Endothelial cell of umbilical vein (primary cell): Measurements from ENCODE around the gene PROKR2. TPM values are rescaled to one million over a fixed set of nuclear protein-coding genes. Genes with fewer than 3 reads are reported as not detected.

Source experiments
- BruUV-seq: library from RNA; stranded (reverse); fragments of 400-500 nt; replicated peaks from 2 replicates; lab custom pipeline; 2021; lab: Mats Ljungman, UMichigan
- CTCF ChIA-PET: fragments of 300-600, 350-600 bp; sonication (Branson Sonifier 250); formaldehyde crosslinking; loops from one replicate; lab custom pipeline; 2021; ENCODE audit warnings: antibody characterized with exemption, inconsistent platforms; lab: Charles Lee
- POLR2A ChIA-PET: fragments of 300-600, 350-600 bp; sonication (Branson Sonifier 250); formaldehyde crosslinking; loops from one replicate; lab custom pipeline; 2021; ENCODE audit warnings: antibody characterized with exemption, inconsistent platforms; lab: Charles Lee
- DNase-seq: peaks from one replicate; pipeline ENCODE4 v3.0.0-alpha.2; 2011; ENCODE audit warnings: low read depth, low spot score
- FAIRE-seq: peaks from 2 replicates; lab custom pipeline; 2011; peaks lifted over from hg19 to GRCh38; lab: Jason Lieb, UNC
- H2AFZ ChIP-seq: 2 replicates; pipeline ENCODE4 v1.6.0; 2012; ENCODE audit warnings: low read depth, low read length, control low read depth, inconsistent platforms
- H3K27ac ChIP-seq: 2 replicates; pipeline ENCODE4 v1.5.1; 2011; ENCODE audit warnings: low read depth, mild to moderate bottlenecking, control low read depth, low read length, moderate library complexity; ENCODE audit not compliant: insufficient read depth
- H3K27me3 ChIP-seq, 2 experiments: 2 replicates each; pipeline versions ENCODE4 v1.6.0 to v1.6.1; 2011; ENCODE audit warnings: low read length in 2 of 2, mixed read lengths in 1 of 2; ENCODE audit not compliant: control insufficient read depth in 2 of 2, insufficient read depth in 2 of 2
- H3K36me3 ChIP-seq, 2 experiments: 2 replicates in 1 of 2; 3 replicates in 1 of 2; pipeline ENCODE4 v1.5.1; 2011; ENCODE audit warnings: low read length in 2 of 2, mild to moderate bottlenecking in 1 of 2, moderate library complexity in 1 of 2; ENCODE audit not compliant: control insufficient read depth in 2 of 2, insufficient read depth in 2 of 2; ENCODE audit errors: extremely low read depth in 1 of 2
- H3K4me1 ChIP-seq: 3 replicates; pipeline ENCODE4 v1.5.1; 2011; ENCODE audit warnings: mild to moderate bottlenecking, low read length; ENCODE audit not compliant: control insufficient read depth, insufficient read depth; ENCODE audit errors: extremely low read depth
- H3K4me2 ChIP-seq: 2 replicates; pipeline ENCODE4 v1.6.1; 2011; ENCODE audit warnings: low read length, control low read depth, mixed read lengths; ENCODE audit not compliant: insufficient read depth
- H3K4me3 ChIP-seq, 3 experiments: fragments of 200-600 bp in 1 of 3; sonication (generic), shearing (Covaris generic) in 1 of 3; replicated peaks in 1 of 3; 2 replicates each; pipeline ENCODE4 v1.5.1; 2011 to 2016; ENCODE audit warnings: control low read depth in 3 of 3, low read length in 3 of 3, mild to moderate bottlenecking in 2 of 3, inconsistent platforms in 1 of 3, low read depth in 1 of 3, moderate library complexity in 1 of 3; ENCODE audit not compliant: insufficient read depth in 1 of 3
- H3K79me2 ChIP-seq: 2 replicates; pipeline ENCODE4 v1.6.0; 2012; ENCODE audit warnings: low read length, inconsistent platforms; ENCODE audit not compliant: control insufficient read depth, insufficient read depth
- H3K9ac ChIP-seq: replicated peaks from 2 replicates; pipeline ENCODE3; 2011; ENCODE audit warnings: low read length, control low read depth; ENCODE audit not compliant: insufficient read depth; ENCODE audit errors: extremely low read depth
- H3K9me1 ChIP-seq: replicated peaks from 3 replicates; pipeline ENCODE4 v1.6.0; 2011; ENCODE audit warnings: mild to moderate bottlenecking, low read length; ENCODE audit not compliant: control insufficient read depth, insufficient read depth; ENCODE audit errors: extremely low read depth
- H3K9me3 ChIP-seq: replicated peaks from 2 replicates; pipeline ENCODE4 v1.5.1; 2012; ENCODE audit warnings: low read length, inconsistent platforms; ENCODE audit not compliant: control insufficient read depth, insufficient read depth
- H4K20me1 ChIP-seq: replicated peaks from 2 replicates; pipeline ENCODE3; 2011; ENCODE audit warnings: mild to moderate bottlenecking, low read length; ENCODE audit not compliant: control insufficient read depth, insufficient read depth; ENCODE audit errors: extremely low read depth
- EZH2 ChIP-seq: IDR thresholded peaks from 2 replicates; pipeline ENCODE4 v1.6.1; 2012; ENCODE audit warnings: borderline replicate concordance, low read depth, mild to moderate bottlenecking, moderate library complexity, low read length, inconsistent platforms; ENCODE audit not compliant: severe bottlenecking
- FOS ChIP-seq: IDR thresholded peaks from 2 replicates; pipeline ENCODE4 v1.6.1; 2011; ENCODE audit warnings: mild to moderate bottlenecking, low read length, moderate library complexity, borderline replicate concordance; ENCODE audit not compliant: insufficient read depth
- GATA2 ChIP-seq: IDR thresholded peaks from 2 replicates; pipeline ENCODE4 v1.7.0; 2011; ENCODE audit warnings: low read depth, mild to moderate bottlenecking, moderate library complexity, mixed read lengths, low read length; ENCODE audit not compliant: insufficient read length, insufficient read depth
- JUN ChIP-seq: IDR thresholded peaks from 2 replicates; pipeline ENCODE4 v1.6.1; 2011; ENCODE audit warnings: borderline replicate concordance, low read depth; ENCODE audit not compliant: insufficient read length, insufficient read depth
- MYC ChIP-seq: IDR thresholded peaks from one replicate; pipeline ENCODE4 v1.6.1; 2011; ENCODE audit warnings: mild to moderate bottlenecking, low read depth, low read length
- POLR2A ChIP-seq: IDR thresholded peaks from 2 replicates; pipeline ENCODE4 v1.6.1; 2012; ENCODE audit warnings: low read depth, mild to moderate bottlenecking, control low read depth, low read length
- POLR2AphosphoS5 ChIP-seq: IDR thresholded peaks from 2 replicates; pipeline ENCODE4 v1.6.1; 2012; ENCODE audit warnings: low read depth, mild to moderate bottlenecking, control low read depth, low read length, moderate library complexity; ENCODE audit not compliant: insufficient read depth
- dilution Hi-C: fragments of 300-500 bp; cut with MboI; formaldehyde crosslinking; loops from one replicate; pipeline ENCODE4 v1.15.0; 2019; ENCODE audit warnings: low sequenced_read_pairs; ENCODE audit not compliant: extremely low pct_ligation_motif_present
- intact Hi-C: fragments of 100-400 bp; cut with micrococcal nuclease; formaldehyde crosslinking; loops from one replicate; pipeline ENCODE4 v1.10.0; 2022
- polyA plus RNA-seq, 4 experiments: library from polyadenylated mRNA; depleted of rRNA in 3 of 4; stranded (reverse) in 3 of 4; unstranded in 1 of 4; fragments of >200 nt; gene quantifications; 2 replicates each; pipeline versions ENCODE4 v1.2.1 to v1.2.3, GENCODE V29; 2011 to 2012; ENCODE audit warnings: missing spikeins in 1 of 4
- total RNA-seq: library from RNA; stranded (reverse); gene quantifications from 2 replicates; pipeline ENCODE4 v1.2.3, GENCODE V29; 2021
- TF ChIP-seq, protein P1 (sequence below): IDR thresholded peaks from 2 replicates; pipeline ENCODE4 v1.6.1; 2011; ENCODE audit not compliant: insufficient read depth, insufficient read length
- TF ChIP-seq, protein P2 (sequence below), 2 donors: IDR thresholded peaks; 1 replicate in 1 of 2; 2 replicates in 1 of 2; pipeline ENCODE4 v1.5.1; 2011; ENCODE audit warnings: low read length in 2 of 2, mild to moderate bottlenecking in 2 of 2, moderate library complexity in 2 of 2, control low read depth in 1 of 2, inconsistent platforms in 1 of 2, low read depth in 1 of 2; ENCODE audit not compliant: insufficient read depth in 1 of 2; ENCODE audit errors: extremely low read depth in 1 of 2

PROKR2 gene
- total and polyA plus RNA-seq, 2 donors (not counting 3 experiments of a cell fraction or from before 2014, with no cell fraction given): not detected

DNA sequence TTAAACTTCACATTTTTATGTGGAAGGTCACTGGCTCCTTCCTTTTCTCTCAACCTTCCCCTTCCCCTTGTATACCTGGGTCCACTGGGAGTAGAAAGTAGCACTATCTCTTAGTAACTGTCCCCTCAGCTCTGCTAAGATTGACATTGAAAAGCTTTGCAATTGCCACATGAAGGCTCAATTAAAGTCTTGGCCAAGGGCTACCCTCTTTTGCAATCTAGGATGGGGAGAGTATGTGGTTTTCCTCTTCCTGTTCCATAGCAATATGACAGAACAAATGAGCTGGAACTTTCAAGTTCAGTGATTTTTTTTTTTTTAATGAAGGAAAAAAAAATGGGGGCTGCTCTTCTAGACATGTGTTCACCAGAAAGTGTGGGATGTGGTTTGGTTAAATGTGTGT, 37.1 kb downstream of the PROKR2 start:
- Histone ChIP-seq H3K79me2 (no peaks in the 10 kb centered on the region), H3K4me1 (no peaks in the 10 kb centered on the region), H3K9ac (no peak overlapping the region), H4K20me1 (no peaks in the 10 kb centered on the region), H3K9me3 (no peaks in the 10 kb centered on the region), H3K27me3 (peaks cover 3% of the 10 kb centered on the region in 2 experiments), H3K9me1 (no peaks in the 10 kb centered on the region), H3K36me3 (no peaks in the 10 kb centered on the region), H2AFZ (no peak overlapping the region), H3K4me3 (no peak overlapping the region), H3K4me2 (no peak overlapping the region), H3K27ac (no peak overlapping the region)
- no TSS peak for BruUV-seq
- FAIRE-seq (no peak), DNase-seq (no peak)
- POLR2A ChIA-PET: no interaction called here
- intact Hi-C loops: no loop called here
- dilution Hi-C loops: no loop called here
- TF ChIP-seq POLR2AphosphoS5 (no peak), MYC (no peak), FOS (no peak), EZH2 (no peak), GATA2 (no peak), POLR2A (no peak), JUN (no peak)
- TF ChIP-seq, protein P1, sequence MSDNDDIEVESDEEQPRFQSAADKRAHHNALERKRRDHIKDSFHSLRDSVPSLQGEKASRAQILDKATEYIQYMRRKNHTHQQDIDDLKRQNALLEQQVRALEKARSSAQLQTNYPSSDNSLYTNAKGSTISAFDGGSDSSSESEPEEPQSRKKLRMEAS: no peak
- TF ChIP-seq, protein P2, sequence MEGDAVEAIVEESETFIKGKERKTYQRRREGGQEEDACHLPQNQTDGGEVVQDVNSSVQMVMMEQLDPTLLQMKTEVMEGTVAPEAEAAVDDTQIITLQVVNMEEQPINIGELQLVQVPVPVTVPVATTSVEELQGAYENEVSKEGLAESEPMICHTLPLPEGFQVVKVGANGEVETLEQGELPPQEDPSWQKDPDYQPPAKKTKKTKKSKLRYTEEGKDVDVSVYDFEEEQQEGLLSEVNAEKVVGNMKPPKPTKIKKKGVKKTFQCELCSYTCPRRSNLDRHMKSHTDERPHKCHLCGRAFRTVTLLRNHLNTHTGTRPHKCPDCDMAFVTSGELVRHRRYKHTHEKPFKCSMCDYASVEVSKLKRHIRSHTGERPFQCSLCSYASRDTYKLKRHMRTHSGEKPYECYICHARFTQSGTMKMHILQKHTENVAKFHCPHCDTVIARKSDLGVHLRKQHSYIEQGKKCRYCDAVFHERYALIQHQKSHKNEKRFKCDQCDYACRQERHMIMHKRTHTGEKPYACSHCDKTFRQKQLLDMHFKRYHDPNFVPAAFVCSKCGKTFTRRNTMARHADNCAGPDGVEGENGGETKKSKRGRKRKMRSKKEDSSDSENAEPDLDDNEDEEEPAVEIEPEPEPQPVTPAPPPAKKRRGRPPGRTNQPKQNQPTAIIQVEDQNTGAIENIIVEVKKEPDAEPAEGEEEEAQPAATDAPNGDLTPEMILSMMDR (IDR thresholded peaks at IDR 0.05; ENCODE audit: extremely low read depth in 1 of 2, insufficient read depth in 1 of 2, low read depth in 1 of 2, low read length in 2 of 2): no peak
- CTCF ChIA-PET: interaction anchor here (1.3 kb wide), 1 partner anchor 169 kb away, joined by 4 read pairs; no protein-coding TSS in a partner anchor
